ENCODE data around the gene MAFF.

- TF ChIP-seq CTCF (IDR thresholded peaks at IDR 0.05), result no peak
- TF ChIP-seq POLR2A (IDR thresholded peaks at IDR 0.05), result no peak
Measured at GRCh38 chr22:38220653-38221386, 19.0 kb downstream of the MAFF start.
